NCI-H82 treated with DMSO at 0.1 percent for 48 hours (cell line): Measurements from ENCODE around the gene CHCHD4.
"Not testable (repeated sequence)": the region's sequence is repeated elsewhere in the genome, so short reads cannot be mapped to it uniquely, and the experiment has no call there.

Experiments
- DNase-seq: peaks from one replicate; lab custom pipeline; 2025; ENCODE audit not compliant: unreplicated experiment; lab: John Stamatoyannopoulos, UW

Gene CHCHD4

GRCh38 chr3:14121859-14122258 is 2.8 kb downstream of the CHCHD4 start:
- DNase-seq: no peak

- DNase-seq: not testable (repeated sequence)
Observed at GRCh38 chr3:14120921-14121448, 3.7 kb downstream of the CHCHD4 start.

- no peak for DNase-seq
Observed at GRCh38 chr3:14120111-14120920, 4.4 kb downstream of the CHCHD4 start.

GRCh38 chr3:14119651-14120050 is 5.0 kb downstream of the CHCHD4 start:
- DNase-seq: no peak

GRCh38 chr3:14118400-14119381 is 6.0 kb downstream of the CHCHD4 start:
- DNase-seq: no peak

- no peak for DNase-seq
Observed at GRCh38 chr3:14117468-14118399, 6.9 kb downstream of the CHCHD4 start.

GRCh38 chr3:14113965-14114635 is 10.6 kb downstream of the CHCHD4 start:
- no peak for DNase-seq

- no peak for DNase-seq
Observed at GRCh38 chr3:14110699-14111098, 14.0 kb downstream of the CHCHD4 start.

- not testable (repeated sequence) for DNase-seq
Observed at GRCh38 chr3:14109821-14110220, 14.8 kb downstream of the CHCHD4 start.

GRCh38 chr3:14097616-14098391 is 26.9 kb downstream of the CHCHD4 start:
- no peak for DNase-seq

GRCh38 chr3:14096742-14097141 is 27.9 kb downstream of the CHCHD4 start:
- DNase-seq: no peak

GRCh38 chr3:14093831-14094230 is 30.8 kb downstream of the CHCHD4 start:
- no peak for DNase-seq

- DNase-seq: no peak
Observed at GRCh38 chr3:14092464-14092863, 32.2 kb downstream of the CHCHD4 start.

- not testable (repeated sequence) for DNase-seq
Observed at GRCh38 chr3:14091959-14092358, 32.7 kb downstream of the CHCHD4 start.

GRCh38 chr3:14087461-14087860 is 37.2 kb downstream of the CHCHD4 start:
- DNase-seq: not testable (repeated sequence)

GRCh38 chr3:14082108-14082657 is 42.5 kb downstream of the CHCHD4 start:
- no peak for DNase-seq

GRCh38 chr3:14077310-14077709 is 47.4 kb downstream of the CHCHD4 start:
- no peak for DNase-seq

- not testable (repeated sequence) for DNase-seq
Observed at GRCh38 chr3:14075233-14075632, 49.4 kb downstream of the CHCHD4 start.

- DNase-seq: no peak
Observed at GRCh38 chr3:14064910-14065309, 59.8 kb downstream of the CHCHD4 start.
